GM18867 (cell line): ENCODE data around the gene HORMAD2.

Experiments used
- ATAC-seq: cut with Tn5 transposase; IDR thresholded peaks from one replicate; pipeline ENCODE4 v1.9.1; 2021; ENCODE audit warnings: mild to moderate bottlenecking, moderate library complexity; ENCODE audit not compliant: unreplicated experiment

HORMAD2 gene

DNA sequence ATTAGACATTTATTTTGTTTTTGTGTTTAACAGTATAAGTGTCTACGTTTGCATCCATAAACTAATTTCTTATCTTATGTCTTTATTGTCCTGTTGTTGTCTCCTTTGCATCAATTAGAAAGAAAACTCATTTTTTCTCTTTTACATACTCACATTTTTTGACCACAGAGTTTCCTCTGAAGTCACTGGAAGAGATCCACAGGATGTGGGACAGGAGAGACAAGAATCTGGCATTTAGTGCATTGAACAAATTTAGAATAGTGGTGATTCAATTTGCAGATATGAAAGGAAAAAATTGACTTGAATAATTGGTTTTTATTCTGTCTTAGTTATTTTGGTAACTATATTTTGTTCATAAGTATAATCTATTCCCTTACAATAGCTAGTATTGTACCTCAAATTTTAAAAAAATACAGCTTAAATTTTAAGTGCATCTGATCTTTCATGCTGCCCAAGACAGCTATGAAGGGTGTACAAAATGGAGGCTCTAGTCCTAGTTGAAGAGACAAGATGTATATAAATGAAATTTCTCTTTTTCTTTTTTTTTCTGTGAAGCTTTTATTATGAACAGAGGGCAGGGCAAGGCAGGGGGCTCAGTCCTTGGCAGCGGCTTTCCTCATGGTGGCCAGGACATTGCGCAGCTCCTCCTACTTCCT is 24.4 kb downstream of the HORMAD2 start:
- ATAC-seq: no peak

DNA sequence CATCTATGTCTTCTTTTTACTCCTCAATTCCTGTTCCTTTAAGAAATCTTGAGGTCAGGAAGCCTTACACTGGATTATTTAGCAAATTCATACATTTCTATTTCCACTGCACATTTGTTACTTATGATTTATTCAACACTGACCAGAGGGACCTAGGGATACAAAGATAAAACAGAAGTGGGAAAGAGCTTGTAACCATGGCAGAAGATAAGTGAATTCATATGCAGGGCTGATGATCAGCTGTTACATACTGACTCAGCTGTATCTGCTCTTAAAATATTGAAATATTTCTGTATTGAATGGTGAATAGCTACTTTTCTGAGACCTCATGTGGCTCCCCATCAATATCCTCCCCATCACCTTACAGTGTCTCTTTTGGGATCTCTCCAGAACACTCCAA is 25.2 kb downstream of the HORMAD2 start:
- no peak for ATAC-seq

DNA sequence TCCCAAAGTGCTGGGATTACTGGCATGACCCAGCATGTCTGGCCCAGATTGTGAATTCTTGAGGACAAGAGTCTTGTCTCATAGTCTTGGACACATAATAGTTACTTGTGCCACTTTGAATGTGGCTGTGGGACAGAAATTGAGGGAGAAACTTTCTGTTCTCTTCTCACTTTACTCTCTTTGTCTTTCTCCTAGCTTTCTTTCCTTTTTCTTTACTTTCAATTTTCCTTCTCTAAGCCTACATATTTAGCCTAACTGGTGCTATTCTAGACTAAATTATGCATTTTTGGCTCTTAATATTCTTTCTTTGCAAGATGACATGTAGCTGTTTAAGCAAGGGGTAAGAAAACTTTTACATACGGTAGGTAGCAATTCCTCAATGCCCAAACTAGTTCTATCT is 33.2 kb downstream of the HORMAD2 start:
- ATAC-seq: no peak

DNA sequence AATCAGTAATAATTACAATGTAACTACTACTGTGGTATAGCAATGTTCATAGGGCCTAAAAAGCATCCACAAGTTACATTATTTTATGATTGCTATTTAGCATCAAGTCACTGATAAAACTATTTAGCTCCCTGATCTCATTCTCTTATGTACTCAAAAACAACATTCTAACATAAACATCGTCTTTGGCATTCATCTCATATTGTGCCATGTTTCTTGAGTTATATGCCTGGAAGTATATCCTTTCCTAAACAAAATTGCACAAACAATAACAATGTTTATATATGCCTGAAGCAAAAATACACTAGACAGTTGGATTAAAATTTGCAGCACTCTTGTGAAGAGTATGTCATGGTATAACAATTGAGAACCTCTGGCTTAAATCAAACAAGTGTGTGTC is 34.1 kb downstream of the HORMAD2 start:
- no peak for ATAC-seq

DNA sequence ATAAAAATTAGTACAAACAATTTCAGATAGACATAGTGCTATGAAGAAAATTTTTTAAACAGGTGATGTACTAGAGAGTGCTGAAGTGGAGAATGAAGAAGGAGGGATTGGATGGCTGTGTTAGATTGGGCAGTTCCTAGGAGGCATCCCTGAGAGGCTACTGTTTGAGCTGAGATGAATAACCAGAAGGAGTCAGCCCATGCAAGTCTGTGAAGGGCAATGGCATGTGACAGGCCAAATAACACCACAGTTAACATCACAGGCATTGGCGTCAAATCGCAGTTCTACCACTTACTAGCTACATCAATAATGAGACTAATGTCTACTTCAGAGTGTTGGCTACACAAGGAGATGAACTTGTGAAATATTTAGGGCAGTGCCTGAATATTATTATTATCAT is 35.4 kb downstream of the HORMAD2 start:
- no peak for ATAC-seq

DNA sequence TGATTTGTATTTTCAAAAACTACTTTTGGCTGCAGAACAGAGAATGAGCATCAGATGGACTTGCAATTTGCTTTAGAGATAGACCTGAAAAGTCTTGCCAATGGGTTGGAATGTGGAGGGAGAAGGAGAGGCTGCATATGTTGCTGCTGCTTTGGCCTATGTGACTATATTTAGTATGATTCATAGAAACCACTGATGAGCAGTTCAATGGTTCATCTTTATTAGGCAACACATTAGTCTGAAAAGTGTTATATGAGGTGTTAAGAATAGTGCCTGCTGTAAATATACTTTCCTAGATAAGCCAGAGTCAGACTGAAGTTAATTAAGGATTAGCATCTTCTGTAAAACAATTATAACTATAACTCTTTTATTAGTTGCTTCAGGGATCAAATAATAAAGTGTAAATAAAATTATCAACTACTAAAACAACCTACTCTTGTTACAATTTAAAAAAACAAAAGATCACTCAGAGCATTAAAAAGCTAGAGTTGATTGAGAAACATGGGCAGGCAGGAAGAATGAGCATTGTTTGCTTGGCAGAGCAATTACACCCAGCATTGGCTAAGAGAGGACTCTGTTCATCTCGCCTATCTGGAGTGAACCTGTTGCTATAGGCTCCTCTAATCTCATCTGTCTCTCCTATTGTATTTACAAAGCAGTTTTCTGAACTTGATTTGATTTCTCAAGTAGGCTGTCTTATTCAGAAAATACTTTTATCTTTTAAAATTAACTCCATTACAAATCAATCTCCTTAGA is 36.3 kb downstream of the HORMAD2 start:
- ATAC-seq: no peak

DNA sequence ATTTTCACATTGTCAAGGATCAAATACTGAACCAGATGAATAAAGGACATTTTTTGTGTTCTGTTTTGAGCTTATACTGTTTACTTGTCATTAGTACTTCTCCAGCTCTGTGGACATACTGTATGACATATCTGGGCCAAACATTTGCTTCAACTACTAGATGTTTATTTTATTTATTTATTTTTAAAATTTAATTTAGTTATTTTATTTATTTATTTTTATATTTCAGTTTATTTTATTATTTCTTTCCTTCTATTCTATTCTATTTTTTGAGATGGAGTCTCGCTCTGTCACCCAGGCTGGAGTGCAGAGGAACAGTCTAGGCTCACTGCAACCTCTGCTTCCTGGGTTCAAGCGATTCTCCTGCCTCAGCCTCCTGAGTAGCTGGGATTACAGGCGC is 37.0 kb downstream of the HORMAD2 start:
- no peak for ATAC-seq

DNA sequence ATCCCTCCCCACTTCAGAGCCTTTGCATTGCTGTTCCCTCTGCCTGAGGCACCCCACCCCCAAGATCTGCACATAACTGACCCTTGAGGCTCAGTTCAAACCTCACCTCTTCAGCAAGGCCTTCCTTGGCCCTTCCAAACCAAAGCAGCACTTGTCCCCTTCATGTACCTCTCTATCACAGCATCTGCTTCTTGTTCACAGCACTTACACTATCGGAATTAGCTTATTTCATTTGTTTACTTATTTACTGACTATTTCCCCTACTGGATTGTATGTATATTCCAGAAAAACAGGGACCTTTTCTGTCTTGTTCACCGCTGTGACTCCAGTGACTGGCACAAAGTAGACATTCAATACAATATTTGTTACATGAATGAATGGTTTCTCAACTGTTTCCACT is 38.0 kb downstream of the HORMAD2 start:
- ATAC-seq: no peak

DNA sequence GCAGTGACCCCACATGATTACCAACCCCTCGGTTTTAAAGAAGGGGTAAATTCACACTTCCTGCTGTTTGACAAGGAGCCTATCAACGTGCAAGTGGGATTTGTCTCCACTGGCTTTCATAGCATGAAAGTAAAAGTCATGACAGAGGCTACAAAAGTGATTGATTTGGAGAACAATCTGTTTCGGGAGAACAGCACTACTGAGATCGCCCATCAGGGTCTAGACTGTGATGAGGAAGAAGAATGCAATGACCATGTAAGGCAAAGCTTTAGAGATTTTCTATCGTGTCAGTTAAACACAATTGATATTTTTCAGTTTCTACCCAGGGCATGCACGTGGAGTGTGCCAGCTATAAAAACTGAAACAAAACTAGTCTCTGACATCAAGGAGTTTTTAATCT is 41.7 kb downstream of the HORMAD2 start:
- no peak for ATAC-seq

DNA sequence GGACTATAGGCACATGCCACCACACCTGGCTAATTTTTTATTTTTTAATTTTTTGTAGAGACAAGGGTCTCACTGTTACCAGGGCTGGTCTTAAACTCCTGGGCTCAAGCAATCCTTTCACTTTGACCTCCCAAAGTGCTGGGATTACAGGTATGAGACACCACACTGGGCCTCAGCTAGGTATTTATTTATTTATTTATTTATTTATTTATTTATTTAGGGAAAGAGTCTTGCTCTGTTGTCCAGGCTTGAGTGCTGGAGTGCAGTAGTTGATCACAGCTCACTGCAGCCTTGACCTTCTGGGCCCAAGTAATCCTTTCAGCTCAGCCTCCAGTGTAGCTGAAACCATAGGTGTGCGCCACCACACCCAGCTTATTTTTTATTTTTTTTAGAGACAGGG is 43.2 kb downstream of the HORMAD2 start:
- ATAC-seq: no peak

DNA sequence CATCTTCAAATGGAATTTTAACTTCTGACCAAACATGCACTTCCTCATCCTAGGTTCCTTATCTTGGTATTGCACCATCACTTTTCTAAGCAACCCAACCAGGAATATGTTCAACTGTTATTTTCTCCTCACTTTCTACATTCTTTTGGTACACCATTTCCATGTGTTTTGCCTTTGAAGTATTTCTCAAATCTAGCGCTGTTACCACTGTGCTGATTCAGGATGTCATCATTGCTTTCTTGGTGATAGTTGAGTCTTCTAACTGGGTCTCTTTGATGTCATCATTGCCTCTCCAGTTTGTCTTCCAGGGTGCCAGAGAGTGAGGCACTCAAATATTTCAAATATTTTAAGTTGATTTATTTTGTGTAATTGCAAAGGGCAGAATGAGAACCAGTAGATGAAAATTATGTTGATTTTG is 47.5 kb downstream of the HORMAD2 start:
- ATAC-seq: no peak

DNA sequence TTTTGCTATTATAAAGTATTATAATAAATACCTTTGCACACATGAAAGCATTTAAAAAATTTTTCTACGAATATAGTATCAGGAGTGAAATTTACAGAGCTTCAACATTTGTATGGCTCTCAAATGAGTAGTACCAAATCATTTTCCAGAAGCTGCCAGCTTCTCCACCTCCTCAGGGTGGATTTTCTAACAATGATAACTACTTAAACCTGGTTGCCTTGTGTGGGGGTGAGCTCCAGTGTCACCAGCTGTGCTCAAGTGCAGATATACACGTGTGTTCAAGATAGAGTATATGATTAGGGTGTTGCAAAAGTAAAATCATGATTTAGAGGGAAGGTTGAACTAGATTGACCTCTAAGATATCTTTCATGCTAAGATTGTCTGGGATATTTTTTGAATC is 48.2 kb downstream of the HORMAD2 start:
- ATAC-seq: no peak

DNA sequence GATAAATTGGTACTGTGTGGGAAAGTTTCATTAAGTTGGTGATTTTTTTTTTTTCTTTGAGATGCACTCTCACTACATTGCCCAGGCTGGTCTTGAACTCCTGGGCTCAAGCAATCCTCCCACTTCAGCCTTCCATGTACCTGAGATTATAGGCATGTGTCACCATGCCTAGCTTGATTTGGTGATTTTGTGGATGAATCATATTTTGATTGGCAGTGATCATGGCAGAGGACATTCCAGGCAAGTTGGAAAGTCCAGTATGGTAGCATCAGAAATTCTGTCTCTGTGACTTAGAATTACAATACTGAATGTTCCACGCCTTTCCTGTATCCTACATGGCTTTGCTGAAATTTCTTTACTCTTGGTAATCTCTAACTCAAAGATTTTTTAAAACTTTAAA is 49.4 kb downstream of the HORMAD2 start:
- ATAC-seq: no peak

DNA sequence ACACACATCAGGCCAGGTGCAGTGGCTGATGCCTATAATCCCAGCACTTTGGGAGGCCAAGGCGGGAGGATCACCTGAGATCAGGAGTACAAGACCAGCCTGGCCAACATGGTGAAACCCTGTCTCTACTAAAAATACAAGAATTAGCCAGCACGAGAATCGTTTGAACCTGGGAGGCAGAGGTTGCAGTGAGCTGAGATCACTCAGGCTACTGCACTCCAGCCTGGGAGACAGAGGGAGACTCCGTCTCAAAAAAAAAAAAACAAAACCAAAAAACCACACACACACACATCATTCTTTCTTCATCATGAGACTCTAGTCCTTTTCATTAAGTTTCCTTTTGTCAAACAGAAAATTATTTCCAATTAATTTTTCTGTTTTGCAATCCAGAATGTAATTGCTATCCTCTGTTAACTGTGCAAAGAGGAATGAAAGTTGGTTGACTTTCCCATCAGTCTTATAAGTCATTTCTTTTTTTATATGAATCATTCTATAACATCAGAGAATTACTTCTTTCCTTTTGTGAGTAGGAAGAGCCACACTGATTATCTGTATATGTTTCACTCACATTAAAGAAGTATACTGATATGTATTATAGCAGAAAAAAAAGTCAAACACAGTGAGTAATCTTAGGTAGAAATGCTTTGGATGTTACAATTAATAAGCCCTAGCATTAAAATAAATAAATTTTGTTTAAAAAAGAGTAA is 52.2 kb downstream of the HORMAD2 start:
- no peak for ATAC-seq

DNA sequence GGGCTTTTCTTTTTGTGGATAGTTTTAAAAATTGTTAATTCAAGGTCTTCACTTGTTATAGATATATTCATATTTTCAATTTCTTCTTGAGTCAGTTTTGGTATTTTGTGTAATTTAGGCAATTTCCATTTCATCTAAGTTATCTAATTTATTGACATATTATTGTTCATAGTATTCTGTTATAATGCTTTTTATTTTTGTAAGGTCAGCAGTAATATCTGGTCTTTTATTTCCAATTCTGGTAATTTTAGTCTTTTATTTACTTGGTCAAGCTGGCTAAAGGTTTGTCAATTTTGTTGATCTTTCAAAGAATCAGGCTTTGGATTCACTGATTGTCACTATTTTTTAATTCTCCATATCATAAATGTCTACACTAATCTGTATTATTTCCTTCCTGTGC is 60.1 kb downstream of the HORMAD2 start:
- ATAC-seq: no peak

DNA sequence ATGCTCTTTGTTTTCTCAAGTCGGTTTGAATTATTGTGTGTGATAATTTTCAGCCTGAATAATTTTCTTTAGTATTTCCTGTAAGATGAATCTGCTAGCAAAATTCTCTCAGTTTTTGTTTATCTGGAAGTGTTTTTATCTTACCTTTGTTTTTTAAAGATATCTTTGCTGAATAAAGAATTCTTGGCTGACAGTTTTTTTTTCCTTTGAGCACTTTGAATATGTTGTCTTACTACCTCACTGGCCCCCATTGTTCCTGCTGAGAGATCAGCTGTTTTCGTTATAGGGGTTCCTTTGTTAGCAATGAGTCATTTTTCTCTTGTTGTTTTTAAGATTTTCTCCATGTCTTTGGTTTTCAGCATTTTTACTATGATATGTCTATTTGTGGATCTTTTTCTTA is 63.0 kb downstream of the HORMAD2 start:
- no peak for ATAC-seq

DNA sequence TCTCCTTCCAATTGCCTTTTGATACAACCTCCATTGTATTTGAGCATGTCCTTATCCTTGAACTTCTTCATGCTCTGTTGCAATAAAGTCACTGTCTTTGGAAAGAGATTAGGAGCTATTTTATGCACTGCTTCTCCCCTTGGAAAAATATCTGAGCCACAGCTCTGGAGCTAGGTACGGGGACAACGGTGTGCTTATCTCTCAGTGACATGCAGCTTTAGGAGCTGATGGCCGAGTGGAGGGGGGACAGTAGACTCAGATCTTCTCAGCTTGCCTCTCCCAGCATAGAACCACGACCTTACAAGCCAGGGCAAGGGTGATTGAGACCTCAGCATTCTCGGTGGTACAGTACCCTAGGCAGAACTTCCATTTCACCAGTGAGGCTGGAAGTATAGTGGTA is 64.1 kb downstream of the HORMAD2 start:
- ATAC-seq: no peak

DNA sequence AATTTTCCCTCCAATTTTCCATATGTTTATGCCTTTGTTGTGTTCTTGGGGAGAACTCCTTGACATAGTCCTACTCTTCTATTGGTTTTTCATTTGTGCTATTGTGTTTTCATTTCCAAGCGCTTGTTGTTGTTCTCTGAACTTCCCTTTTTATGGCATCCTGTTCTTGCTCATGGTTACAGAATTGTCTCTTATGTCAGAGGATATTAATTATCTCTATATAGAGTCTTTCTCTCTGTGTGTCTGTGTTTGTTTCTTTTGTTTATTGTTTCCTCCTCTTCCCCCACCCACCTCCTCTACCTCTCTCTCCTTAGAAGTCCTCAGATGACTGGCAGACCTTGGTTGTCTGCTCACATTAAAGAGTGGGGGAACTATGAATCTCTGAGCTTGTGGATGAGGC is 69.9 kb downstream of the HORMAD2 start:
- ATAC-seq: no peak

DNA sequence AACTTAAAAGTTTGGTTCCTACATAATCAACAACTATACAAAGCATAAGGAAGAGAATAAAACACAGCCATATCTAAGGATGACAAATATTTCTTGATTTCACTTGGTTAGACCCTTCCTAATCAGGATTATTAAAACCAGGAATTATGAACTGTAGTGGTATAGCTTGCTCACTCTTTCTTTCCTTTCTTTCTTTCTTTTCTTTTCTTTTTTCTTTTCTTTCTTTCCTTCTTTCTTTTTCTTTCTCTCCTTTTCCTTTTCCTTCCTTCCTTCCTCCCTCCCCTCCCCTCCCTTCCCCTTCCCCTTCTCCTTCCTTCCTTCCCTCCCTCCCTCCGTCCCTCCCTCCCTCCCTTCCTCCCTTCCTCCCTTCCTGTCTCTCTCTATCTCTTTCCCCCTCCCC is 78.0 kb downstream of the HORMAD2 start:
- ATAC-seq: no peak

DNA sequence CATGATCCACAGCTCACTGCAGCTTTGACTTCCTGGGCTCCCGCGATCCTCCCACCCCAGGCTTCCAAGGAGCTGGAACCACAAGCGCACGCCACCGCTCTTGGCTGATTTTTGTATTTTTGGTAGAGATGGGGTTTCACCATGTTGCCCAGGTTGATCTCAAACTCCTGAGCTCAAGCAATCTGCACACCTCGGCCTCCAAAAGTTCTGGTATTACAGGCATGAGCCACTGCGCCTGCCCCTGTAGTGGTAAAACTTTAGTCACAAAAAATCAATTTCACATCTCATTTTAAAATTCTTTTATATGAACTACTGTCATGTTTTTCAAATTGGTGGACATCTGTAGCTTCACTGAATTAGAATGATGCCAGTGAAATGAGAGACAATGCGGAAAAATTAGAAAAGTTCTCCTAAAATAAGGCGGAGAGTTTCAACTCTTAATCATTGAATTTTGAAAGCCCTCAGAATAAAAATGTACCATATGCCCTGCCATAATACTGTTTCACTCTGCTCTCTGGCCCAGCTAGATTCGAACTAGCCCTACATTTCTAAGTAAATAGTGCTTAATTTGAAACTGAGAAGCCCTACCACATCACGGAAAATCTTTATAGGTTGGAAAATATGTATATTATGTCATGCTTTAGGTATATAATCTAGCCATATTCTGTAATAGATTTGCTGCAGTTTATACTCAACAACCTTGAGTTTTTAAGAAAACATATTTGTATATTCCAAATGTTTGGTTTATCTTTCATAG is 78.7 kb downstream of the HORMAD2 start:
- ATAC-seq: no peak

DNA sequence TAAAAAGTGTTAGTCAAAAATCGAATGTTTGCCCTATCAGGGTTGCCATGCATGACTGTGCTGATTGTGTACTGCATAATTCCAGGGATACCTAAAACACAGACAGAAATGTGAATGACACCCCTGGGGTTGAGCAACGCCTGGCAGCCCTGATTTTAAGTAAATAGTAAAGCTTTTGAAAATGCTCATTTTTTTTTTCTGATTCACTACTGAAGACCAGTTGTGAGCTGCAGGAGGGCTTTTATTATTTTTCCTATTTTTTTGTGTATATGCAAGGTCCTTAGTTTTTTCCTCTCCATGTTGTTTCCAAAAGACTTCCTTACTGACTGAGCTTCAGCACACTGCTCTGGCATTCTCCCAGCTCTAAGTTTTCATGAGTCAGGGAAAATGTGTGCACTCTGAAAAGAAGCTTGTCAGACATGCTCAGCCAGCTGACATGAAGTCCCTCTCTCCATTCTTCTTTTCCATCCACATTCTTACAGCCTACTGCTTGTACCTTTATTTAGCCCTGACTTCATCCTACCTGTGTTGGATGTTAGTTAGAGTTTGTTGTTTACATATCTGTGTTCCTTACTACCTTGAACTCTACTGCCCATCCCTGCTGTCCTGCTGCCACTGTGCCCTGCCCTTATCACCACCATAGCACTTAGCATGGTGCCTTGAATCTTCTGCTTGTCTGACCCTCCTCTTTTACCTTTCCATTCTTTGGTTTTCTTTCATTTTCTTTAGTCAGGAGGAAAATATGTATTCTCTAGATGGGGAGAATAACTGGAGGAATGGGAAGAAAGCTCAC is 79.5 kb downstream of the HORMAD2 start:
- no peak for ATAC-seq
